NOMO-1 treated with dmso at 0.1 percent for 144 hours (cell line): Measurements from ENCODE around the gene RBMY1F.
"Not testable (repeated sequence)": the region's sequence is repeated elsewhere in the genome, so short reads cannot be mapped to it uniquely, and the experiment has no call there.

ENCODE experiments used
- DNase-seq: peaks from one replicate; lab custom pipeline; 2025; ENCODE audit not compliant: unreplicated experiment; lab: John Stamatoyannopoulos, UW

Gene RBMY1F

GRCh38 chrY:22182823-22183222, at the start of gene RBMY1F:
Gene RBMY1F, minus strand, starts transcription at chrY:22182923. Its CDS starts 1,954 bp downstream, at chrY:22180969.
- DNase-seq: not testable (repeated sequence)

DNA sequence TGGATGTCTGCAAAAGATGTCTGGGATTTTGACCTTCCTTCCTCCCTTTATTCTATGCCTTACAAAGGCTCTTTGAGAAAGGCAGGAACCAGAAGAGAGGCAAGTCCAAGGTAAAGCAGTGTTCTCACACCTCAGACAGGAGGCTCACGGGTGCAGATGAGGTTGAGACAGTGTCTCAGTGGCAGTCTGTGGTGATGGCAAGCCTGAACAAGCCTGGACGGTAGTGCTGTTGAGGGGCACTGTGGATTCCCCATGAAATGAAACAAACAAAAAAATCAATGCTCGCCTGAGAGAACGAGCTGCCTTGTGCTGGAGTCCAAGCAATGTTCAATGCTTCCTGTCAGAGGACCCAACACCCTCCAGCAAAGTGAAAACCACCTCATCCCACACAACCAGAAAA, 31.6 kb downstream of the RBMY1F start:
- not testable (repeated sequence) for DNase-seq

DNA sequence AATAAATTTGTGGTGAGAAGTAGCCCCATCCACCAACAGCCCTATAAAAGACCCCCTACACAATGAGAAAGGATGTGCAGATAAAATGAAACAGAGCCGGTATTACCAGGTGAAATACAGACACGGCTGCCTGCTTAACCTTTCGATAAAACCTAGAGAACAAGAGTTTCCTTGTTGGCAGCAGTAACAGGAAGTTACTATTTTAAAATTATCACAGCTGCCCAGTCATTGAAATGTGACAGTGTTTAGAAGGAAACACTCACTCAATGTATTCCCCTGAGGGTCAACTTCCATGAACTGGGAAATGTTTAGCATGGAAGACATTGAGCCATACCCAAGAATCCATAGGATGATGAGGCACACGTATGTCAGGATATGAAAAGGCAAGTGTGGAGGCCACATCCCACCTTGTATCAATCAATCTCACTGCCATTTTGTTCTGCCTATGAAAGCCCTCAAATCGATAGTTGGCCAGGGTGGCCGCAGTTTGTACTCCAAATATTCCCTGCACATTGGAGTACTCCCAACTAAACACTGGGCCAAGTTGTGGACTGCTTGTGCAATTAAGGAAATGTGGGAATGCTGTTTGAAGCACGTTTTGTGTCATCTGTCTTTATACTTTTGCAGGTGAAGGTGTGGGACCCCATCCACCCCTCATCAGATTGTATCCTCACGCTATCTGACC, 41.6 kb downstream of the RBMY1F start:
- not testable (repeated sequence) for DNase-seq

DNA sequence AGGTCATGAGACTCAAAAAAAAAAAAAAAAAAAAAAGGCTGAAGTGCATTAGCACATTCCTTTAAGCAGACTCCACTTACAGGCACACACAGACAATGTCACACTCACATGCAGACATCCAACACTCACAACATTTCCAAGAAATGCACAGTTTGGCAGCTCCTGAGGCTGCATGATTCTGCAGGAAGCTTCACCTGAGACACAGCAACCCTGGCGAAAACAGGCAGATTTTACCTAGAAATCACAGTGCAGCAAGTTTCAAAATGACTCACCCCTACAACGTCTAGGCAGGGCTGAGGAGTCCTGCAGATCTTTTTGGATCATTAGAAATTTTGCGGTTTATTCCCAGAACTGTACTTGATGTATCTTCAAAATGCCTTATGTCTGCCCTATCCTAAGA, 48.0 kb downstream of the RBMY1F start:
- DNase-seq: not testable (repeated sequence)

GRCh38 chrY:22130494-22130893, 52.2 kb downstream of the RBMY1F start:
- DNase-seq: not testable (repeated sequence)
